Measurements from ENCODE around the gene PLCXD3.

Gene PLCXD3

GRCh38 chr5:41427505-41427904 is 82.9 kb downstream of the PLCXD3 start:
- no peak overlapping the region for H2AFZ ChIP-seq (ENCODE audit: low read length)

DNA sequence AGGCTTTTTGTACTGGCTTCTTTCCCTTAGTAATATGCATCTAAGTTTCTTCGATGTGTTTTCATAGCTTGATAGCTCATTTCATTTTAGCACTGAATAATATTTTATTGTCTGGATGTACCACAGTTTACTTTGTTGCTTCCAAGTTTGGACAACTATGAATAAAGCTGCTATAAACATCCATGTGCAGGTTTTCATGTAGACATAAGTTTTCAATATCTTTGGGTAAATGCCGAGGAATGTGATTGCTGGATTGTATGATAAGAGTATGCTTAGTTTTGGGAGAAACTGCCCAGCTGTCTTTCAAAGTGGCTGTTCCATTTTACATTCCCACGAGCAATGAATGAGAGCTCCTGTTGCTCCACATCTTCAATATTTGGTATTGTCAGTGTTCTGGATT is 84.7 kb downstream of the PLCXD3 start:
- no peaks in the 10 kb centered on the region for H3K9me2 ChIP-seq (replicated peaks; ENCODE audit: low read depth, low read length)
- no peaks in the 10 kb centered on the region for H3K27me3 ChIP-seq (ENCODE audit: insufficient read depth, low read length, poor library complexity, severe bottlenecking)
- H2AFZ ChIP-seq (ENCODE audit: low read length) = no peak overlapping the region
- H3K4me1 ChIP-seq (ENCODE audit: insufficient read depth, low read length, poor library complexity, severe bottlenecking) = no peaks in the 10 kb centered on the region
- no peaks in the 10 kb centered on the region for H3F3A ChIP-seq (ENCODE audit: low read depth)
- H4K20me1 ChIP-seq (ENCODE audit: insufficient read depth, low read length, poor library complexity, severe bottlenecking) = no peaks in the 10 kb centered on the region
- no peaks in the 10 kb centered on the region for H3K79me2 ChIP-seq (ENCODE audit: insufficient read depth, low read length)
- H3K9ac ChIP-seq (ENCODE audit: low read depth, low read length, poor library complexity, severe bottlenecking) = no peak overlapping the region
- H3K4me3 ChIP-seq (ENCODE audit: low read length, poor library complexity, severe bottlenecking) = no peak overlapping the region
- H3K36me3 ChIP-seq (ENCODE audit: insufficient read depth, low read length) = no peaks in the 10 kb centered on the region
- TF ChIP-seq CTCF (conservative IDR thresholded peaks at IDR 0.05; ENCODE audit: low read length) (no peak), EZH2phosphoT487 (IDR thresholded peaks at IDR 0.05; ENCODE audit: borderline replicate concordance) (no peak)
- H3K9me3 ChIP-seq (ENCODE audit: insufficient read depth, low read depth, low read length) = no peaks in the 10 kb centered on the region
- no peak overlapping the region for H3K4me2 ChIP-seq (ENCODE audit: low read depth, low read length, poor library complexity, severe bottlenecking)

More at GRCh38 chr5:41427505-41427904, 82.9 kb downstream of the PLCXD3 start:
- no peaks in the 10 kb centered on the region for H3F3A ChIP-seq (ENCODE audit: low read depth)
- no peaks in the 10 kb centered on the region for H3K27me3 ChIP-seq (ENCODE audit: insufficient read depth, low read length, poor library complexity, severe bottlenecking)
- no peaks in the 10 kb centered on the region for H3K9me3 ChIP-seq (ENCODE audit: insufficient read depth, low read depth, low read length)
- H3K4me2 ChIP-seq (ENCODE audit: low read depth, low read length, poor library complexity, severe bottlenecking) = no peak overlapping the region
- no peaks in the 10 kb centered on the region for H4K20me1 ChIP-seq (ENCODE audit: insufficient read depth, low read length, poor library complexity, severe bottlenecking)
- H3K36me3 ChIP-seq (ENCODE audit: insufficient read depth, low read length) = no peaks in the 10 kb centered on the region
- H3K9me2 ChIP-seq (replicated peaks; ENCODE audit: low read depth, low read length) = no peaks in the 10 kb centered on the region
- TF ChIP-seq EZH2phosphoT487 (IDR thresholded peaks at IDR 0.05; ENCODE audit: borderline replicate concordance) (no peak), CTCF (conservative IDR thresholded peaks at IDR 0.05; ENCODE audit: low read length) (no peak)
- H3K79me2 ChIP-seq (ENCODE audit: insufficient read depth, low read length) = no peaks in the 10 kb centered on the region
- H3K4me1 ChIP-seq (ENCODE audit: insufficient read depth, low read length, poor library complexity, severe bottlenecking) = no peaks in the 10 kb centered on the region
- no peak overlapping the region for H3K4me3 ChIP-seq (ENCODE audit: low read length, poor library complexity, severe bottlenecking)
- H3K9ac ChIP-seq (ENCODE audit: low read depth, low read length, poor library complexity, severe bottlenecking) = no peak overlapping the region

GRCh38 chr5:41420492-41421067 is 89.8 kb downstream of the PLCXD3 start:
- Histone ChIP-seq H4K20me1 (ENCODE audit: insufficient read depth, low read length, poor library complexity, severe bottlenecking) (no peaks in the 10 kb centered on the region), H3K4me3 (ENCODE audit: low read length, poor library complexity, severe bottlenecking) (no peak overlapping the region), H3K9ac (ENCODE audit: low read depth, low read length, poor library complexity, severe bottlenecking) (no peak overlapping the region), H3K79me2 (ENCODE audit: insufficient read depth, low read length) (no peaks in the 10 kb centered on the region), H3K4me2 (ENCODE audit: low read depth, low read length, poor library complexity, severe bottlenecking) (no peak overlapping the region), H3K4me1 (ENCODE audit: insufficient read depth, low read length, poor library complexity, severe bottlenecking) (no peaks in the 10 kb centered on the region), H3K9me2 (replicated peaks; ENCODE audit: low read depth, low read length) (no peaks in the 10 kb centered on the region), H3K36me3 (ENCODE audit: insufficient read depth, low read length) (no peaks in the 10 kb centered on the region), H2AFZ (ENCODE audit: low read length) (no peak overlapping the region), H3K9me3 (ENCODE audit: insufficient read depth, low read depth, low read length) (no peaks in the 10 kb centered on the region), H3F3A (ENCODE audit: low read depth) (no peaks in the 10 kb centered on the region), H3K27me3 (ENCODE audit: insufficient read depth, low read length, poor library complexity, severe bottlenecking) (no peaks in the 10 kb centered on the region)
- TF ChIP-seq CTCF (conservative IDR thresholded peaks at IDR 0.05; ENCODE audit: low read length) (no peak), EZH2phosphoT487 (IDR thresholded peaks at IDR 0.05; ENCODE audit: borderline replicate concordance) (no peak)
